HCT116 (cell line): ENCODE results near the gene LRRC3.

Source experiments
- POLR2A ChIP-seq: IDR thresholded peaks from 2 replicates; pipeline ENCODE4 v1.7.0; 2011; ENCODE audit warnings: borderline replicate concordance; ENCODE audit not compliant: insufficient read depth, insufficient read length; ENCODE audit errors: extremely low read depth
- POLR2AphosphoS5 ChIP-seq: IDR thresholded peaks from 2 replicates; pipeline ENCODE4 v1.6.1; 2011; ENCODE audit warnings: mild to moderate bottlenecking, low read depth, low read length, moderate library complexity
- TF ChIP-seq, protein P1 (sequence below), 3 experiments: fragments of 200-600 bp in 1 of 3; sonication (generic) in 1 of 3; IDR thresholded peaks in 2 of 3; conservative IDR thresholded peaks in 1 of 3; 2 replicates each; pipeline ENCODE4 v1.5.1; 2012 to 2017; ENCODE audit warnings: low read depth in 2 of 3, low read length in 2 of 3, antibody characterized with exemption in 1 of 3, borderline replicate concordance in 1 of 3, control low read depth in 1 of 3, mild to moderate bottlenecking in 1 of 3, mixed read lengths in 1 of 3, mixed run types in 1 of 3, moderate library complexity in 1 of 3; ENCODE audit not compliant: insufficient read depth in 1 of 3

DNA sequence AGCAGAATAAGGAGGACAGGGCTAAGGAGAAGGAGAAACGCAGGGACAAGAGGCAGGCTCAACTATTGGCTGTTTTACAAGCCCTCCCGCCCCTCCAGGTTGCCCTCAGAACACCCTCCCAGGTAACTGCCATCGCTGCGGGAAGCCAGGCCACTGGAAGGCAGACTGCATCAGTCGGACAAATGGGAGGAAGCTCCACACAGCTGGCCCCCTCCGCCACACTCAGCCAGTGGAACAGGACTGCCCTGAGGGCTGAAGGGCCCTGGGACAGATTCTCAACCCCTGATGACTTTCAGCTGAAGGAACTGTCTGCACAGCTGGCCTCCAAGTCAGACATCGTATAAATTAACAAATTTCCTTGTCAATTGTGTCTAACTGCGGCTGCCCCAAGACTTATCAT, 21.8 kb downstream of the LRRC3 start:
- TF ChIP-seq, protein P1, sequence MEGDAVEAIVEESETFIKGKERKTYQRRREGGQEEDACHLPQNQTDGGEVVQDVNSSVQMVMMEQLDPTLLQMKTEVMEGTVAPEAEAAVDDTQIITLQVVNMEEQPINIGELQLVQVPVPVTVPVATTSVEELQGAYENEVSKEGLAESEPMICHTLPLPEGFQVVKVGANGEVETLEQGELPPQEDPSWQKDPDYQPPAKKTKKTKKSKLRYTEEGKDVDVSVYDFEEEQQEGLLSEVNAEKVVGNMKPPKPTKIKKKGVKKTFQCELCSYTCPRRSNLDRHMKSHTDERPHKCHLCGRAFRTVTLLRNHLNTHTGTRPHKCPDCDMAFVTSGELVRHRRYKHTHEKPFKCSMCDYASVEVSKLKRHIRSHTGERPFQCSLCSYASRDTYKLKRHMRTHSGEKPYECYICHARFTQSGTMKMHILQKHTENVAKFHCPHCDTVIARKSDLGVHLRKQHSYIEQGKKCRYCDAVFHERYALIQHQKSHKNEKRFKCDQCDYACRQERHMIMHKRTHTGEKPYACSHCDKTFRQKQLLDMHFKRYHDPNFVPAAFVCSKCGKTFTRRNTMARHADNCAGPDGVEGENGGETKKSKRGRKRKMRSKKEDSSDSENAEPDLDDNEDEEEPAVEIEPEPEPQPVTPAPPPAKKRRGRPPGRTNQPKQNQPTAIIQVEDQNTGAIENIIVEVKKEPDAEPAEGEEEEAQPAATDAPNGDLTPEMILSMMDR (IDR thresholded peaks at IDR 0.05 in 2 of 3, conservative IDR thresholded peaks at IDR 0.05 in 1 of 3; ENCODE audit: borderline replicate concordance in 1 of 3, insufficient read depth in 1 of 3, low read depth in 2 of 3, low read length in 2 of 3) = no peak
- TF ChIP-seq POLR2AphosphoS5 = no peak
- TF ChIP-seq POLR2A = no peak
